Right renal cortex interstitium (tissue), 3 donors: ENCODE results near the gene EP400. TPM values are rescaled to one million over a fixed set of nuclear protein-coding genes. Genes with fewer than 3 reads are reported as not detected.

Experiments used
- DNase-seq, 3 donors: peaks; one replicate each; pipeline ENCODE4 v3.0.0-alpha.2; 2013; ENCODE audit warnings: low read depth in 3 of 3, low spot score in 2 of 3
- polyA plus RNA-seq, 3 donors: library from polyadenylated mRNA; unstranded; fragments of 120-200 nt; gene quantifications; one replicate each; pipeline ENCODE4 v1.2.1, GENCODE V29; 2013; ENCODE audit not compliant: insufficient read length in 3 of 3

EP400 gene
- polyA plus RNA-seq, 3 donors, result 29.2 to 31.6 (median 30.8) TPM

DNA sequence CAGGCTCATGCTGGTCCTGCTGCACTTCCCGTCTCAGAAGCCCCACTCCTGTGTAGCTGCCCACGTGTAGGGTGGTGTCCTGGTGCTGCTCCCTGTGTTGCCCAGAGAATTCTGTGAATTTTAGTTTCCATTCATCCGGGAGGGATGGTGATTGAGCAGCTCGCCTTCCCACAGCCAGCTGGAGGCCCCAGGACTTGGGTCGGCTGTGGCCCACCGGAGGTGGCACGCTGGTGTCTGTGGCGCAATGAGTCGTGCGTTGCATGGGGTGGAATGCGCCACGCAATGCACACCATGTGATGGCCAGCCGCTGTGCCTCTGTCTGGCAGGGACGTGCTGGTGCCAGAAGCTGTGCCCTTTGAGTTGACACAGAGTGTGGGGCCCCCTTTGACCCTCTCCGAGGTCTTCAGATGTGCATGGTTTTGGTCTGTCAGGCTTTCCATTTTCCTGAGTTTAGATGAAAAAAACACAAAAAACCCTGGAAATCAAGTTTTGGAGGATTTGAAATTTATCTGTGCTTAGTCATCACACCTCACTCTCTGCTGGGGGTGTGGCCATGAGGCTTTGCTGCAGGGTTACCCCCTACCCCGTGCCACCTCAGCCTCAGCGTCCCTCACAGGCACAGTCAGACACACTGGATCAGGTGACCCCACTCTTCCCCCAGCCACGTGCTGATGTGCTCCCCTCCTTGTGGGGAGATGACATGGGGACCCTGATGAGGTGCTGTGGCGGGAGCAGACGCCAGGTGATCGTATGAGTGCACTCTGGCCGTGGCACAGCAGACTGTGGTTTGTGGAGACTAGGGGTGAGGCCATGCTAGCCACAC lies 64.6 kb downstream of the EP400 start:
- no peak for DNase-seq

DNA sequence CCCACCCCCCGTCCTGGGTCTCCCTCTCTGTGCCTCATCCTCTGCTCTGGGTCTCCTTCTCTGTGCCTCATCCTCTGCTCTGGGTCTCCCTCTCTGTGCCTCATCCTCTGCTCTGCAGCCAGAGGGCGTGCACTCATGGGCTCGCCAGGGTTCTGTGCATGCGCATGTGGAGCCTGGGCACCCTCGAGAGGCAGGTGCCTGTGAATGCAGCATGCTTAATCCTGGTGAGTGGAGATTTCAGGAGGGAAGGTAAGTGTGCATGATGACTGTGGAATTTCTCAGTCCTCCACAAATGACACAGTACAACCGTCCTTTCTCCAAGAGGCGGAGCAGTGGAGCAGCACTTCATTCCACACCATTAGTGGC lies 65.2 kb downstream of the EP400 start:
- no peak for DNase-seq

DNA sequence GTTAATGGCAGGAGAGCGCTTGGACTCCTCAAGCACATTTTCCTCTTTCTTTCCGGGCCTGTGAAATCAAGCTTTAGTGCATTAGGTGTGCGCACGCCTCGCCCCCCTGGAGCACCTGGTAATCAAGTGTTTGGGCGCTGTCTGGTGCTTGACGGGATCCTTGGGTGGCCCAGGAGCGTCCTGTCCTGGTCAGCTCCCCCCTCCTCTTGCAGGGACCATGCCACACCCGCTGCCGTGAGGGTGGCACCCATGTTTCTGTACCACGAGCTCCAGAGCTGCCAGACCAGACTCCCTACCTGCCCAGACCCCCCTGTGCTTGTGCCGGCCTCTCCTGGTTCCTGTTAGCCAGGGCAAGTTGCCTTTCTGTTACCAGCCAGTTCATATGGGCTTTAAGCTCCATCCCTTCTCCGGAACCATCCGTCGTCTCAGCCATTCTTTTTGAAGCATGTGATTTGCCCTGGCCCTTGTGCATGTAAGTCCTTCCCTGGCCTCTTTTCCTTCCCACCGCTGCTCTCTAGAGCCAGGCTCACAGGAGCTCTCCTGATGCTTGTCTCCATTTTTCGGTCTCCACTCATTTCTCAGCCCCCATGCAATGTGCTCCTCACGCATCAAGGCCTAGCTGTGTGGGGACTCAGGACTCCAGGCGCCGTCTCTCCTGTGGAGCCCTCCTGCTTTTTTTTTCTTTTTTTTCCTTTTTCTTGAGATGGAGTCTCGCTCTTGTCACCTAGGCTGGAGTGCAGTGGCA lies 66.1 kb downstream of the EP400 start:
- DNase-seq, result no peak

DNA sequence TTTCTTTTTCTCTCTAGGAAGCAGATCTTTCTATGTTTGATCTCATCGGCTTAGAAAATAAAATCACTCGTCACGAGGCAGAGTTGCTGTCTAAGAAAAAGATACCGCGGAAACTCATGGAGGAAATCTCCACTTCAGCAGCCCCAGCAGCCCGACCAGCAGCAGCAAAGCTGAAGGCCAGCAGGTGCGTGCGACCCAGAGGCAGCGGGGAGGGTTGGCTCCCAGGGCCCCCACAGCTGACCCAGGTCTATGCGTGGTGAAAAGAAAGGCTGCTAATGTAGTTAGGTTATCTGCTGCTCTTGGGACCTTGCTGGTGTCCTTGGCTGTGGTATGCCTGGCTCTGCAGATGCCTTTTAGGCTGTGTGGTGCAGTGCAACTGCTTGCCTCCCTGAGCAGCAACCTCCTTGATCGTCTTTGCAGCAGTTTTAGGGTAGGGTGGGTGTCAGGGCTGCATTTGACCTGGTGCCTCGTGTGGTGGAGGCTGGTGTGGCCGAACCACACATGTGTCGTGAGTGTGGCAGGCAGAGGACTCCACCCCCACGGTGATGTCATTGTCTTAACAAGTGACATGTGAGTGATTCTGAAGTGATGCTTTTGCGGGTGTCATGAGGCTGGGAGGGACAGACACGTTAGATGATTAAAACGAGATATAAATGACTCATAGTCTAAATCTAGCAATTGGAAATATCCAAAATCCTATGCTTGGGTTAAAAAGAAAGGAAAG lies 68.6 kb downstream of the EP400 start:
- no peak for DNase-seq

DNA sequence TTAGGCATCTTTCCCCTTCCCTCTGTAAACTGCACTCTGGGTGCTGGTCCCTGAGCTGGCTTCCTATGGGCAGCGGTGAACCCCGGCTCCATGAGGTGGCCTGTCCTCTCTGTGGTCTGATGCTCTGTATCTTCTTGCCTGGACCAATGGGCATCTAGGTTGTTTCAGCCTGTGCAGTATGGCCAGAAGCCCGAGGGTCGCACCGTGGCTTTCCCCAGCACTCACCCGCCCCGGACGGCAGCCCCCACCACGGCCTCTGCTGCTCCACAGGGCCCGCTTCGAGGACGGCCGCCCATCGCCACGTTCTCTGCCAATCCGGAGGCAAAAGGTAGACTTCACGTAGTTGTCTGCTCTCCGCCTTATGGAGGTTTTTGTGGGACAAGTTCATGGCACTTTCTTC lies 70.1 kb downstream of the EP400 start:
- no peak for DNase-seq

DNA sequence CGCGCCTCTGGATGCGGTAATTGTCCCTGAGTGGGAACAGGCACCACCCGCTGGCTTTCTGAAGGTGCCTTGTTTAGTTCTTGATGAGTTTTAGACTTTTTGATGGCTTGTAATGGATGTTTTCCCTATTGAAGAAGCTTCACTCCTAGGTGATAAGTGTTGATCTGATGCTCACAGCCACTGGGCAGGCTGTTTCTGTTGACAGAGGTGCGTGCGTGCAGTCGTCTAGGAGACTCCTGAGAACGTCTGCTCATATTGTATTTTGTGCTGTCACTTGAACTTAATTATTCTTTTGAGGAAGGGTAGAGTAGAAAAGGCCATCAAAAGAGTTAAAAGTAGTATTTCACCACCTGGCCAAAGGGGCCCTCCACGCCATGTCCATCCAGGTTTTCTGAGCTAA lies 70.5 kb downstream of the EP400 start:
- DNase-seq, result no peak

DNA sequence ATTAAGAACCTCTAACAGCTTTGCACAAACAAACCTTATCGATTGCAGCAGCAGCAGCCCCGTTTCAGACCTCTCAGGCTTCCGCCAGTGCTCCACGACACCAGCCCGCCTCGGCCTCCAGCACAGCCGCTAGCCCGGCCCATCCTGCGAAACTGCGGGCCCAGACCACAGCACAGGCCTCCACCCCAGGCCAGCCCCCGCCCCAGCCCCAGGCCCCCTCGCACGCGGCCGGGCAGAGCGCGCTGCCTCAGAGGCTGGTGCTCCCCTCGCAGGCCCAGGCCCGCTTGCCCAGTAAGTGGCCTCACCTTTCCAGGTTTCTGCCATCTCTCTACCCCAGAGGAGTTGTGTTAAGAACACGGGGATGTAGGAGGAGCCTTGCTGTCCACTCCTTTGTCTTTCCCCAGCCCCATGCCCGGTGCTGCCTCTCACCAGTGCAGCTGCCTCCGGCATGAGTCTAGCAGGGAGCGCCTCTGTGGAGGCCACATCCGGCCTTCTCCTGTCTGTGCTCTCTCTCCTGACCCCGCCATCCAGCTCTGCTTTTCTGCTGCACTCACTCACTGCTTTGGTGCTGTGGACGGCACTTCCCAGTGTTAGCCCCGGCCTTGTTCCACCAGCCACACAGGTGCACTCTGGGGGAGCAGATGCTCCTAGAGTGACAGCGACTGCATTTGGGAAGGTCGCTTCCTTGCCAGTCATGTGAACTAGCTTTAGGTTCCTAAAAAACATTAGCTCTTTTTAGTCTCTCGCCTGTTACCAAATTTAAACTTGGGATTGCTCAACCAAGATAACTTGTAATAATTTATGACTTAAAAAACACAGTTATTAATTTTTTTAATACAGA lies 71.5 kb downstream of the EP400 start:
- no peak for DNase-seq

DNA sequence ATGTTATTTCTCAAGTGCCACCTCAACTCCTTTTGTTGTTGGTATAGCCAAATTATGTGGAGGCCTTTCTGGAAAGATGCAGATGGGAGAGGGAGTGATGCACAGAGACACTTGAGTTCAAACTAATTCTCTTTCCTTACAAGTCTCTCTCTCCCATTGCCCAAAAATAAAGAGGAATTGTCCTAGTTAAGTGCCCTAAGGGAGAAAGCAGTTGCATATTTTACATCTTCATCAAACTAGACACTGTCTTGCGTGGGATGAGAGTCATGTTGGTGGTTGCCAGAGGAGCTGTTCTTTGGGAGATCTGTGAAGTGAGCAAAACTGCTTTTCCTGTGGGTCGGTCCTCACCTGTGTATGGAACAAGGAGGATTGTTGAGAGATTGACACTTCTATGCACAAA lies 72.2 kb downstream of the EP400 start:
- no peak for DNase-seq

DNA sequence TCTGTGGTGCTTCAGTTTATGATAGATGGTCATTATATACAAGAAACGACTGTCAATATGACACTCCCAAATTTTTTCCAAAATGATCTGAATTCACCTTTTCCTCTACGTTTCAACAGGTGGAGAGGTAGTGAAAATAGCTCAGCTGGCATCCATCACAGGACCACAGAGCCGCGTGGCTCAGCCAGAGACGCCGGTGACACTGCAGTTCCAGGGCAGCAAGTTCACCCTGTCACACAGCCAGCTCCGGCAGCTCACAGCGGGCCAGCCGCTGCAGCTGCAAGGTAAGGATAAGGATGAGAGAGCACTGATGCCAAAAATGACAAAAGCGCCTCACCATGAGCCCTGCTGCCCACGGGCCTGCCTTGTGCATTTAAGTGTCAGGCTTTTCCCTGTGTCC lies 73.9 kb downstream of the EP400 start:
- DNase-seq, result no peak

DNA sequence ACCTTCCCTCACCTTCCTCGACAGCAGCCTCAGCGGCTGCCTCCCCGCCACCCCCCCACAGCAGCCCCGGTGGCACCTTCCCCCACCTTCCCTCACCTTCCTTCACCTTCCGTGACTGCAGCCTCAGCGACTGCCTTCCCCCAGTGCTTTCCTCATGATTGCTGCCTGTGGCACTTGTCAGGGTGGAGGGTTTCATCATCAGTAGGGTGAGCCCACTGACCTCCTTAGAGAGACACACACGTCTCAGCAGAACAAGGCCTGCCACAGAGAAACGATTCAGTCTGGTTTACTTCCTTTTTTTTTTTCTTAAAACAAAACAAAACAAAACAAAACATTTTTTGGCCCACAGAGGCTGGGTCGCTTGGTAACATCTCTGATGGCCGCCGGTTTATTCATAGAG lies 75.0 kb downstream of the EP400 start:
- no peak for DNase-seq

DNA sequence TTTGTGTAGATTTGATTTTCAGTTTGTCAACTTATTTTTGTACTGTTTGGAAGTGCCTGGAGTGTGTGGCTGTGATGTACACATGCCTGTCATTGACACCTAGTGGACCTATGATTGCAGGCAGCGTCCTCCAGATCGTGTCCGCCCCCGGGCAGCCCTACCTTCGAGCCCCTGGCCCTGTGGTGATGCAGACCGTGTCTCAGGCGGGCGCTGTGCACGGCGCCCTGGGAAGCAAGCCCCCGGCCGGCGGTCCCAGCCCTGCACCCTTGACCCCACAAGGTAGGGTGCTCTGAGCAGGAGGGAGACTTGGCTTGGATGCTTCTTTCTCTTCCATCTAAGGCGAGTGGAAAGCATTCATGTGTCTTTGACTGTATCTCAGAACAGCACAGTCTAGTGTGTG lies 75.8 kb downstream of the EP400 start:
- DNase-seq, result no peak

DNA sequence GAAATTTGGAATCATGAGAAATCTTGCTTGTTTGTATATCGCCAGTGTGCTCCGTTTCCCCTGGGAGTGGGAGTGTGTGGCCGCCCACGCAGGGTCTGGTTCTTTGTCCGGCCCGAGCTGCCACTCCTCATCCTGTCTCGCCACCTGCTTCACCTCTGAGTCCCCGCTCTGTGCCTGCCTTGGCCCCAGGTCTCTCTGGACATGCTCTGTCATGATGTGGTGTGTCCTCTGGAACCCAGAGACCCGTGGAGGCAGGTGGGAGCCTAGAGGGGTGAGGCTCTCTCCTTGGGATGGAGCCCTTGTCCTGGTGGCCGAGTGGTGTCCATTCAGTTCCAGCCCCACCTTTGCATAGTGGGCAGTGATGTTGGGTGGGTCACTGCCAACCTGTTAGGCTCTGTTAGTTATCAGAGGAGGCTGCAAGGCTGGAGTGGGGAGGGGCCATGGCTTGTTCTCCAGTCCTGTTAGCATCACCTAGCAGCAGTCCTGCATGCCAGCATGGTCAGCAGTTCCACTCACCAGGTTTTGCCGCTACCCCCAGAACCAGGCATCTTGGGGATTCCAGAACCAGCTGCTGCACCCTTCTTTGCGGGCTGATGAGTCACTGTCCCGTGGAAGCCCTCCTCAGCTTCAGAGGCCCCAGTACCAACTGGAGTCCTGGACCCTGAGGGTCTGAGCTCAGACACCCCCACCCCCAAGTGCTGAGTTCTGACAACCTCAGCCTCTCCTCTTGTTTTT lies 76.5 kb downstream of the EP400 start:
- DNase-seq, result no peak

DNA sequence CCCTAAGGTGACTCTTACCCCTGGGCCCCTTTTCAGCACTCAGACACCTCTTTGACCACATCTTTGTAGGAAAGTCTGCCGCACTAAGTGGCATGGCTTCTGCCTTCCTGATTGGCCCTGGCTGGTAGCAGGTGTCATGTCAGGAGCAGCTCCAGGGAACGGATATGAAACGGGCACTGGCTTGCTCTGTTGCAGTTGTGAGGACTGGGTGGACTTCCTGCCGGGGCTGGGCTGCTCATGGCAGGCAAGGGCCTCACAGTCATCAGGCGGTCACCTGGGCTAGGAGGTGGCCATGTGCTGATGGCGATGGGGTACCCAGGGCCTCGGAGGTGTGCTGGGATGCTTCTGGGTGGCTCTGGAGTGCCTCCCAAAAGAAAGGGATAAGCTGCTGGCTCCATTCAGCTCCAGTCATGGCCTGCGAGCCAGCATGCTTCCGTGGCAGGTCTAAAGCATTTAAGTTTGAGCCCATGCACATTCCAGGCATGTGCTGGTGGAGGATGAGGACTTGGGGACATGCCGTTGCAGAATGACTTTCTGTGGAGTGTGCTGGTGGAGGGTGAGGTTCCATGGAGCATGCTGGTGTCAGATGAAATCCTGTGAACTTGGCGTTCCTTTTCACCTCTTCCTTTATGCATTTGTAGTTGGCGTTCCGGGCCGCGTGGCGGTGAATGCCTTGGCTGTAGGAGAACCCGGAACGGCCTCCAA lies 77.2 kb downstream of the EP400 start:
- no peak for DNase-seq

DNA sequence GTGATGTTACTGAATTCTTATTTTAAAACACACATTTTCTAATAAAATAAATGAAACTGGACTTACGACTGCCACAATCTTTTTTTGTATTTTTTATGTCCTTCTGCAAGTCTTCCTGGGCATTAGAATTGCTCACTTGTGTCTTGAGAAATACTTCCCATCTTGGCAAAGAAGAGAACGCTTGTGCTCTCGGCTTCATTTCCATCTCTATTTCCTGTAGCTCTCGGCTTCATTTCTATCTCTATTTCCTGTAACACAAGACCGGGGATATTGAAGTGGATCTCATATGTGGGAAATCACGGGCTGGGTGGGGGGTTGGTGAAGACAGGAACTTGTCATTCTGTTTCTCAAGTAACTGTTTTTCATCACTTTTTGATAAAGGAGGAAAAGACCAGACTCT lies 77.9 kb downstream of the EP400 start:
- DNase-seq, result no peak

DNA sequence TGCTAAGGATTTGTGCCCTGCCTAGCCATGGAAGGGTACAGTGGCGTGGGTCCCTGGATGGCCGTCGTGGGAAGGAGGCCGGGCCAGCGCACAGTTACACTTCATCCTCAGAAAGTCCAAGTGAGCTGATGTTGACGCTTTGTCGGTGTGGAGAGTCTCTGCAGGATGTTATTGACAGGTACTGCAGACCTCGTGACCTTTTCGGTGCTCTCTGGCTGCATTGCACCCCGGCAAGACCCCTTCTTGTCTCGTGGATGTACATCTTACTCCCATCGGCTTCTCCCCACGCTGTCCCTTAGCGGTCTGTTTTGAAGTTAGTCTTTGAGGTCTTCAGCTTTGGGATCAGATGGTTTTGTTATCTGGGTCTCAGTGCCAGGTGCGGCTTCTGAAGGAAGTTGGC lies 78.4 kb downstream of the EP400 start:
- no peak for DNase-seq

DNA sequence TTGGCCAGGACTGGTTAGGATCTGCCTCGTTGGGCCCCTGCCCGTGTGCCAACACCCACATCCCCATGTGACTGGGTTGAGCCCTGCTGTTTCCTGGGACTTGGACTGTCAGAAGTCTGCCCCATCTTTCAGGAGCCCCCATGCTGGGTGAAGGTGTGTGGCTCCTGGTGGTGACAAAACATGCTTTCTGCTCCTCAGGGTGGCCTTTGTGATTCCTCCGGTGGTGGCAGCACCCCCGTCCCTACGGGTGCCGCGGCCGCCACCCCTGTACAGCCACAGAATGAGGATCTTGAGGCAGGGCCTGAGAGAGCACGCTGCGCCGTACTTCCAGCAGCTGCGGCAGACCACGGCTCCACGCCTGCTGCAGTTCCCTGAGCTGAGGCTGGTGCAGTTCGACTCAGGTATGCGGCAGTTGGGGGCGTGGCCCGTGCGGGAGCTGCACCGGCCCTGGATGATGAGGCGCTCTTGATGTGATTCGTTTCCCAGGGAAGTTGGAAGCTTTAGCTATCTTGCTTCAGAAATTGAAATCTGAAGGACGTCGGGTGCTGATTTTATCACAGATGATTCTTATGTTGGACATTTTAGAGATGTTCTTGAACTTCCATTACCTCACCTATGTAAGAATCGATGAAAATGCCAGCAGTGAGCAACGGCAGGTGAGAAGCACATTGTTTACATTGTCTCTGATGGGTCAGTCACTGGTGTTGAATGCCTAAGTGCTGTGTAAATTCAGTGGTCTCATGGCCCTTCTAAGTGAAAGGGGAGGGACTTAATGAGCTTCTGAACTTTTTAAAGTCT lies 80.0 kb downstream of the EP400 start:
- DNase-seq, result no peak

DNA sequence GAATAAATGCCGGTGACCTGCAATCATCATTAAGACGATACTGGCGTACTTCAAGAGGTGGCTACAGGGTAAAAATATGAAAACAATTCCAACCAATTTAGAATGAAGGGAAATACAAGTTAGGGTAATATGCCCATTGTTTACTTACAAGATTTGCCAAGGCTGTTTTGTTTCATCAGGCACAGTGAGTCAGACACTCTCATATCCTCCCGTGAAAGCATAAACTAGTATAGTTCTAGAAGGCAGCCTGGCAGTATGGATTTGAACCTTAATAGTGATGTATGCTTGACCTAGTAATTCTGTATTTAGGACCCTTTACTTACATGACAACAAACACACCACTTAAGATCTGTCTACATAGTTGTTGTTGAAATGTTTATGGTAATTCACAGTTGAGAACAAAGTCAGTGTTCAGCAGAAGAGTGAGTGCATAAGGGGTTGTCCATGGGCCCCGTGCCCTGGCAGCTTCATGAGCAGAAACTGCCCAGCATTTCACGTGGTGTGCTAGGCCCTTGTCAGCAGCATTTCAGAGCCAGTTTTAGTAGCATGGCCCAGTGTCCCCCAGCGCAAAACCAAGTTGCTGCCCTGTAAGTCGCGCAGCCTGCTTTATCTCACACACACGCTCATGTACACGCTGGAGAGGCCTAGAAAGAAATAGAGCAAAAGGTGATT lies 80.8 kb downstream of the EP400 start:
- no peak for DNase-seq

DNA sequence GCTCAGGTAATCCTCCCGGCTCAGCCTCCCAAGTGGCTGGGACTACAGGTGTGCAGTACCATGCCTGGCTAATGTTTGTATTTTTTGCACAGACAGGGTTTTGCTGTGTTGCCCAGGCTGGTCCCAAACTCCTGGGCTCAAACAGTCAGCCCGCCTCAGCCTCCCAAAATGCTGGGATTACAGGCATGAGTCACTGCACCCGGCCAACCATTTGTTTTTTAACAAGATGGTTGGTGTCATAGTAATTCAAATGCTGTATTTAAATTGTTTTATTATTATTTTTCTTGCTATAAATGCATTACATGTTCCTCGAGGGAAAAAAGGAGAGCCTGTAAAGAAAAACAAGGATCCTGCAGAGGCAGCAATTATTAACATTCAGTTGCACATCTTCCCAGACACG lies 83.9 kb downstream of the EP400 start:
- DNase-seq, result no peak
